GM19324 (cell line): ENCODE data around the gene GAS7.

Source experiments
- ATAC-seq: cut with Tn5 transposase; IDR thresholded peaks from one replicate; pipeline ENCODE4 v1.9.1; 2021; ENCODE audit warnings: mild to moderate bottlenecking, moderate library complexity; ENCODE audit not compliant: unreplicated experiment, low FRiP score

Gene GAS7

DNA sequence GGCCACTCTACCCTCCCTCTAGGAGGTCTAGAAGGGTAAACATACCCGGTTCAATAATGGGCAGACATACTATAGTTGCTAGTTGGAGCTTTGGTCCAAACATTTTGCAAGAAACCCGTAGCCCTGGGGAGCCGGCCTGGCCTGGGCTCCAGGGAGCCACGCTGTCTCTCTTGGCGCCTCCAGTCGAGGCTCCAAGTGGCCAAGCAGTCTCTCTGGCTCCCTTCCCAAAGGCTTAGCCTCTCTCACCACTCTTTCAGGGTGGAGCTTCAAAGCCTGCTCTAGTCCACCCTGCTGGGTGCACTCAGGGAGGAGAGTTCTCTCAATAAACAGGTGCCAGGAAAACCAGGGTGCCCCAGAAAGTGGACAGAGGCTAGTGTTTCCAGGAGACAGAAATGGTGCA lies 325.6 kb downstream of the GAS7 start:
- no peak for ATAC-seq

DNA sequence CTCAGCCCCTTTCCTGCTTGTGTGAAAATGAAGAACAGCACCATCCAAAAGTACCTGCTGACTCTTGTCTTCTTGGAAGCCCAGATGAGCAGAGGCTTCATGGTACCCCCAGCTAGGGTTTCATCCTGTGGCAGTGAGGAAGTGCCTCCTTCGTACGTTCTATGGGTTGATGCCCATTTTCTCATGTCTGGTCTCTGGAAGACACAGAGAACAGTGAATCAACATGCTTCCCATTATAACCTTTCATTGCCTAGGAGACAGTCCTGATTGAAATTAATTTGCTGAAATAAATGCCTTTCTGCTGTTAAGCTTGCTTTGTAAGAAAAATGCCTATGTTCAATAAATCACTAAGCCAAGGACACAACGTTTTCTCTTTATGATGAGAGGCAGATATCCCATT lies 329.9 kb downstream of the GAS7 start:
- no peak for ATAC-seq

DNA sequence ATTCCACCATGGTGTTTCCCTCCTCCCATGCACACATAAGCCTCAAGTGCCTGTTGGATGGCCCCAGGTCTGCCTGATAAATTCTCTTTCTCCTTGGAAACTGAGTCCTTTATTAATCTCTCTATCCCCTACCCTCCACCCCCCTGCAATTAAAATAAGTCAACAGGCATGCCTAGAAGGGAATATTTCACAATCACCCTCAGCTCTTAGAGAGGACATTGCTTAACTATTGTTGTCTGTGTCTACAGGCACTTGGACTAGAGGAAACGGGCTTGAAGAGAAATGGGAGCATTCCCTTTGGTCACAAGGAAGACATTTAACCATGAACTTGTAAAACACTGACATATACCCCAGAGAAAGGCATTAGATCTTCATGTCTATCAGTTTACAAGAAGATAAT lies 332.8 kb downstream of the GAS7 start:
- no peak for ATAC-seq

DNA sequence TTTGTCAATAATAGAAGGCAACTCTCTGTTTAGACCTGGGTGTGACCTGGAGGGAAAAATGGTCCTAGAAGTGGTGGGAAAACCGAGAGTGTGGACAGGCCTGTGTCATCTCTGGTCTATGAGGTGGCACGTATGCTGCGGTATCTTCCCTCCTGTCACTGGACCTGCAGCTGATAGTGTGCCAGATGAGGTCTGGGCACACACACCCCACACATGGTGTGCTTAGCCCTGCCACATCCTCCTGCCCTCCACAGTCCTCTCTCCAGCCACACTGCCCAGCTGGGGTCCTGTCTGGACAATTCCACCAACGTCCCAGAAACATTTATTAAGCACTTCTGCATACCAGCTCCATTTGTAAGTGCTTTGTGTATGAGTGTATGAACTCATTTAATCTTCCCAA lies 335.5 kb downstream of the GAS7 start:
- no peak for ATAC-seq

DNA sequence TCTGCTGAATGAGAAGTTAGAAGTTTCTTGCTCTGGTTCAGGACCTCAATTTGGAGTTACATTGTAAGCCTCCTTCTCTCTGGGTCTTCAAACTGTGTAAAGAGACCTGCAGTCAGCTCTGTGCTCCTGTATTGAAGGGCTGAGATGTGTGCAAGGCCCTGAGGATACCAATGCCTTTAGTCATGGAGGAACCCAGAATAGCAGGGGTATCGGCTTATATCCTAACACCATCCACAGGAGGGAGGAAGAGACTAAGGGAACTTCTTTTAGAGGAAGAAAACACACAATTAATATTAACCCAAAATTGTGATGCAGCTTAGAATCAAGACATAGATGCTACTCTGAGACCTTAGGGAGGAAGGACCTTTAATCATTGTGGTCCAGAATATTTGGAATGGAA lies 336.2 kb downstream of the GAS7 start:
- no peak for ATAC-seq

DNA sequence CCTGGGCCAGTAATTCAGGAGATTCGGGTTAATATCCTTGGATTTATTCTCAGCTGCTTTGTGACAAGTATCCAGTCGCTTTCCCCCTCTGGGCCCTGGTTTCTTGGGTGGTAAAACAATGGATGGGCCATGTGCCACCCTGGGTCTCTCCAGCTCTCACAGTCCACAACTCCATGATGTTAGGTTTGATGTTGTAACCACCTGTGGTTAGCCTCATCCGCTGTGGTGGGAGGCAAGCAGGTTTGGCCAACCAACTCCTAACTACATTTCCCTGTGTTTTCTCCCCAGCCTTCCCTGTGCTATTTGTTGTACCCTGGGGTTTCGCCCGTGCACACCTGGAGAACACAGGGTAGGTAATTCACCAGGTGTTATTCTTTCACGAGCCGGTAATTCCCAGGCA lies 337.6 kb downstream of the GAS7 start:
- ATAC-seq, result no peak
